Panc1 (cell line): ENCODE measurements around the gene PDSS1.

Experiments
- CTCF ChIP-seq: fragments of 450-650 bp; IDR thresholded peaks from 2 replicates; pipeline ENCODE4 v1.5.1; 2017; ENCODE audit warnings: mild to moderate bottlenecking
- POLR2AphosphoS5 ChIP-seq: IDR thresholded peaks from 2 replicates; pipeline ENCODE4 v1.6.1; 2012; ENCODE audit warnings: mild to moderate bottlenecking, low read depth, low read length, moderate library complexity

- TF ChIP-seq CTCF (no peak), POLR2AphosphoS5 (no peak)
Observed at GRCh38 chr10:26698909-26699308, 1.4 kb downstream of the PDSS1 start.
